HG02970 (cell line): Measurements from ENCODE around the gene RAP1GAP.
"Not testable (repeated sequence)": the region's sequence is repeated elsewhere in the genome, so short reads cannot be mapped to it uniquely, and the experiment has no call there.

Experiments used
- ATAC-seq: cut with Tn5 transposase; IDR thresholded peaks from one replicate; pipeline ENCODE4 v1.9.1; 2021; ENCODE audit warnings: mild to moderate bottlenecking, moderate library complexity, moderate number of reproducible peaks; ENCODE audit not compliant: unreplicated experiment, low FRiP score

The RAP1GAP gene

GRCh38 chr1:21680381-21680780 is 11.2 kb upstream of the RAP1GAP start:
- ATAC-seq = no peak

GRCh38 chr1:21677168-21677567 is 8.0 kb upstream of the RAP1GAP start:
- ATAC-seq = no peak

GRCh38 chr1:21674957-21675356 is 5.8 kb upstream of the RAP1GAP start:
- ATAC-seq = no peak

- ATAC-seq = not testable (repeated sequence)
These were observed 4.7 kb upstream of the RAP1GAP start for GRCh38 chr1:21673853-21674252.

- no peak for ATAC-seq
These were observed 4.2 kb upstream of the RAP1GAP start for GRCh38 chr1:21673277-21673780.

- ATAC-seq = no peak
These were observed 3.5 kb upstream of the RAP1GAP start for GRCh38 chr1:21672478-21673276.

- ATAC-seq = no peak
These were observed 2.8 kb upstream of the RAP1GAP start for GRCh38 chr1:21671915-21672314.

- no peak for ATAC-seq
These were observed 2.1 kb upstream of the RAP1GAP start for GRCh38 chr1:21670956-21671902.

- no peak for ATAC-seq
These were observed 1.1 kb upstream of the RAP1GAP start for GRCh38 chr1:21670059-21670881.

- no peak for ATAC-seq
These were observed 253 bp downstream of the RAP1GAP start for GRCh38 chr1:21668951-21669257.

GRCh38 chr1:21668232-21668950 is 766 bp downstream of the RAP1GAP start:
- ATAC-seq = no peak

- no peak for ATAC-seq
These were observed 1.6 kb downstream of the RAP1GAP start for GRCh38 chr1:21667348-21668231.

GRCh38 chr1:21666576-21667320 is 2.4 kb downstream of the RAP1GAP start:
- no peak for ATAC-seq

GRCh38 chr1:21665711-21666575 is 3.2 kb downstream of the RAP1GAP start:
- ATAC-seq = no peak

- no peak for ATAC-seq
These were observed 4.2 kb downstream of the RAP1GAP start for GRCh38 chr1:21664806-21665588.

- no peak for ATAC-seq
These were observed 5.0 kb downstream of the RAP1GAP start for GRCh38 chr1:21663951-21664805.
